Measurements from ENCODE around the gene RPL3. TPM values are rescaled to one million over a fixed set of nuclear protein-coding genes. Genes with fewer than 3 reads are reported as not detected.

Gene RPL3
- total RNA-seq, 1 experiment from 2014 or later = 2,830 TPM

DNA sequence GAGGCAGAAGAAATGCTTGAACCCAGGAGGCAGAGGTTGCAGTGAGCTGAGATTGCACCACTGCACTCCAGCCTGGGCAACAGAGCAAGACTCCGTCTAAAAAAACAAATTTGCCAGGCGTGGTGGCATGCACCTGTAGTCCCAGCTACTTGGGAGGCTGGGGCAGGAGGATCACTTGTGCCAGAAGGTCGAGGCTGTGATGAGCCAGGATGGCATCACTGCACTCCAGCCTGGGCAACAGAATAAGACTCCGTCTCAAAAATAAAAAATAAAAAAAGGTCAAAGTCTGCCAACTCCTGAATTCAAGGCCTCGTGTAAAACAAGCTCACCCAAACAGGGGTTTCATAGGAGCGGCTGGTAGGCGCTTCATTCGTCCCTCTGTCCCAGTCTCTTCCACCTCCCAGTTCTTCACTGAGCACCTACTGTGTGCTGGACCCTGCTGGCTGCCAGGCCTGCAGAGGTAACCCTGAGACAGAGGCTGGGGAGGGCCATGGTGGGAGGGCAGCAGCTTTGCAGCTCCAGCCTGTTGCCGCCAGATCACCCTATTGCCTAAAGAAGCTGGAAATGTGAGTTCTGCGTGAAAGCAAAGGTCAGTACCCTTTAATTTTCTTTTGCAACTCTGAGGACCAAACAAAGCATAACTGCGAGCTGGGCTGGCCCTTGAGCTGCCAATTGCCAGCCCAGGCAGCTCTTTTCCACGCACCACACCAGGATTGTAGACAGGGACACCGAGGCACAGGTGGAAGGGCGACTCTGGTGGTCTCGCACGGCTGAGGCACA, 15.3 kb downstream of the RPL3 start:
- Mint-ChIP-seq H3K36me3 (ENCODE audit: insufficient read depth in 1 of 3, low read depth in 3 of 3) (peaks cover 14 to 28% (median 20%) of the 10 kb centered on the region in 3 experiments), H3K4me1 (peaks cover 23 to 25% of the 10 kb centered on the region in 2 experiments), H3K27ac (peak overlapping the region in 2 of 3 experiments; percentile 27 to 68; a peak in 3 of 7 replicates), H3K9me3 (peaks cover 2 to 6% of the 10 kb centered on the region in 2 experiments; a peak in 3 of 5 replicates), H3K4me3 (no peak overlapping the region), H3K27me3 (ENCODE audit: low read depth) (peaks cover 5% of the 10 kb centered on the region; the same call in 1 of the 2 replicates)
- Histone ChIP-seq H2AK5ac (ENCODE audit: insufficient read length, low read length) (no peak overlapping the region), H3K4ac (ENCODE audit: low read depth, low read length) (no peak overlapping the region), H3K23me2 (ENCODE audit: insufficient read length, low read depth, low read length, poor library complexity, severe bottlenecking) (no peaks in the 10 kb centered on the region), H2BK120ac (ENCODE audit: low read depth, low read length, poor library complexity, severe bottlenecking) (no peak overlapping the region), H3K14ac (ENCODE audit: insufficient read depth, low read length) (no peak overlapping the region; the same call in 1 of the 2 replicates), H3K18ac (ENCODE audit: insufficient read length, low read depth, low read length) (no peak overlapping the region), H4K20me1 (ENCODE audit: control insufficient read depth, insufficient read depth, insufficient read length) (no peaks in the 10 kb centered on the region), H3K79me2 (ENCODE audit: insufficient read depth, low read length) (no peaks in the 10 kb centered on the region), H3K27ac (ENCODE audit: insufficient read length, low read depth, low read length) (no peak overlapping the region), H3K4me1 (ENCODE audit: insufficient read depth, low read length) (peaks cover 2% of the 10 kb centered on the region; the same call in 1 of the 2 replicates), H2BK15ac (ENCODE audit: low read depth, low read length) (no peak overlapping the region), H3K56ac (ENCODE audit: insufficient read length, low read depth, low read length) (no peak overlapping the region), H3K23ac (ENCODE audit: insufficient read length, low read depth, low read length) (no peak overlapping the region), H4K5ac (ENCODE audit: insufficient read length, low read depth, low read length) (no peak overlapping the region), H3K27me3 (ENCODE audit: insufficient read depth, low read length) (0 out of 2 replicates have a peak, but pooled peaks cover 2% of the 10 kb centered on the region), H2BK12ac (ENCODE audit: insufficient read length, low read depth, low read length) (no peak overlapping the region), H3K4me2 (ENCODE audit: insufficient read depth, insufficient read length, low read length) (no peak overlapping the region), H3K9ac (ENCODE audit: extremely low read depth, insufficient read length, low read length) (no peak overlapping the region), H3K79me1 (ENCODE audit: insufficient read depth, low read depth, low read length, poor library complexity, severe bottlenecking) (no peaks in the 10 kb centered on the region), H2BK5ac (ENCODE audit: insufficient read length, low read length) (no peak overlapping the region), H2BK20ac (ENCODE audit: low read depth, low read length, poor library complexity, severe bottlenecking) (no peak overlapping the region), H4K91ac (ENCODE audit: insufficient read length, low read depth, low read length) (no peak overlapping the region), H3K9me3 (ENCODE audit: control insufficient read depth, low read depth, low read length) (peaks cover 4% of the 10 kb centered on the region), H2AFZ (ENCODE audit: low read length) (no peak overlapping the region), H3T11ph (ENCODE audit: low read length) (no peak overlapping the region), H4K8ac (replicated peaks; ENCODE audit: insufficient read length, low read depth, low read length) (no peak overlapping the region)
- DNase-seq = no peak
- TF ChIP-seq, protein P1, sequence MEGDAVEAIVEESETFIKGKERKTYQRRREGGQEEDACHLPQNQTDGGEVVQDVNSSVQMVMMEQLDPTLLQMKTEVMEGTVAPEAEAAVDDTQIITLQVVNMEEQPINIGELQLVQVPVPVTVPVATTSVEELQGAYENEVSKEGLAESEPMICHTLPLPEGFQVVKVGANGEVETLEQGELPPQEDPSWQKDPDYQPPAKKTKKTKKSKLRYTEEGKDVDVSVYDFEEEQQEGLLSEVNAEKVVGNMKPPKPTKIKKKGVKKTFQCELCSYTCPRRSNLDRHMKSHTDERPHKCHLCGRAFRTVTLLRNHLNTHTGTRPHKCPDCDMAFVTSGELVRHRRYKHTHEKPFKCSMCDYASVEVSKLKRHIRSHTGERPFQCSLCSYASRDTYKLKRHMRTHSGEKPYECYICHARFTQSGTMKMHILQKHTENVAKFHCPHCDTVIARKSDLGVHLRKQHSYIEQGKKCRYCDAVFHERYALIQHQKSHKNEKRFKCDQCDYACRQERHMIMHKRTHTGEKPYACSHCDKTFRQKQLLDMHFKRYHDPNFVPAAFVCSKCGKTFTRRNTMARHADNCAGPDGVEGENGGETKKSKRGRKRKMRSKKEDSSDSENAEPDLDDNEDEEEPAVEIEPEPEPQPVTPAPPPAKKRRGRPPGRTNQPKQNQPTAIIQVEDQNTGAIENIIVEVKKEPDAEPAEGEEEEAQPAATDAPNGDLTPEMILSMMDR (conservative IDR thresholded peaks at IDR 0.05) = no peak
- no CpG with 5 or more reads among the region's 16 CpGs for WGBS (ENCODE audit: extremely low coverage, insufficient read length, low lambda C conversion rate)
